Gastroesophageal sphincter (tissue), 3 donors: Measurements from ENCODE around the gene PIK3IP1.

Source experiments
- EP300 ChIP-seq: sonication (generic); formaldehyde crosslinking; IDR thresholded peaks from one replicate; pipeline ENCODE4 v1.6.1; 2017; ENCODE audit warnings: antibody characterized with exemption, mild to moderate bottlenecking
- TF ChIP-seq, protein P1 (sequence below), 4 experiments: fragments of 200-600 bp in 2 of 4; fragments of 450-650 bp in 2 of 4; sonication (generic) in 1 of 4; IDR thresholded peaks; one replicate each; pipeline ENCODE4 v1.5.1; 2017 to 2019; ENCODE audit warnings: antibody characterized with exemption in 4 of 4, mild to moderate bottlenecking in 2 of 4, moderate library complexity in 2 of 4

DNA sequence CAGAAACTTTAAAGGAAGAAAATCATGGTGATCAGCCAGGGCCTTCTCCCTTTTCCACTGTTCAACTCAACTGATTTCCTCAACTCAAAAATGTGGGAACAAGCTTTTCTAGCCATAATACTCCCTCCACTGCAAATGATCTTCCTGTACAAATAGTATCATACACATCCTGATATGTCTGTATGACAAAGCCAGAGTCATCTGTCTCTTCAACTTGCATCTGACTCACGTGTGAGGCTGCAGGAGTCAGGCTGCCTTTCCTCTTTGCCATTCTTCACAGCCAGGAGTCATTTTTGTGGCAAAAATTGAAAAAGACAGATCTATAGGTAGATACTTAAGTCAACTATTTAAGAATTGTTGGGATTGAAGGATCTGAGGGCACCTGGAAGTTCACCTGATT, 40.6 kb upstream of the PIK3IP1 start:
- TF ChIP-seq, protein P1, sequence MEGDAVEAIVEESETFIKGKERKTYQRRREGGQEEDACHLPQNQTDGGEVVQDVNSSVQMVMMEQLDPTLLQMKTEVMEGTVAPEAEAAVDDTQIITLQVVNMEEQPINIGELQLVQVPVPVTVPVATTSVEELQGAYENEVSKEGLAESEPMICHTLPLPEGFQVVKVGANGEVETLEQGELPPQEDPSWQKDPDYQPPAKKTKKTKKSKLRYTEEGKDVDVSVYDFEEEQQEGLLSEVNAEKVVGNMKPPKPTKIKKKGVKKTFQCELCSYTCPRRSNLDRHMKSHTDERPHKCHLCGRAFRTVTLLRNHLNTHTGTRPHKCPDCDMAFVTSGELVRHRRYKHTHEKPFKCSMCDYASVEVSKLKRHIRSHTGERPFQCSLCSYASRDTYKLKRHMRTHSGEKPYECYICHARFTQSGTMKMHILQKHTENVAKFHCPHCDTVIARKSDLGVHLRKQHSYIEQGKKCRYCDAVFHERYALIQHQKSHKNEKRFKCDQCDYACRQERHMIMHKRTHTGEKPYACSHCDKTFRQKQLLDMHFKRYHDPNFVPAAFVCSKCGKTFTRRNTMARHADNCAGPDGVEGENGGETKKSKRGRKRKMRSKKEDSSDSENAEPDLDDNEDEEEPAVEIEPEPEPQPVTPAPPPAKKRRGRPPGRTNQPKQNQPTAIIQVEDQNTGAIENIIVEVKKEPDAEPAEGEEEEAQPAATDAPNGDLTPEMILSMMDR (IDR thresholded peaks at IDR 0.05), result no peak
- TF ChIP-seq EP300, result no peak
